Vagina (tissue), 2 donors: ENCODE data around the gene TMPRSS2.

Source experiments
- CTCF ChIP-seq, 3 experiments: fragments of 450-650 bp in 2 of 3; fragments of 200-600 bp in 1 of 3; sonication (generic) in 1 of 3; IDR thresholded peaks; one replicate each; pipeline ENCODE4 v1.5.1; 2017 to 2019; ENCODE audit warnings: antibody characterized with exemption in 3 of 3, mild to moderate bottlenecking in 2 of 3, moderate library complexity in 2 of 3
- POLR2A ChIP-seq, 2 donors: fragments of 450-650 bp; IDR thresholded peaks; one replicate each; pipeline ENCODE4 v1.6.1; 2017; ENCODE audit warnings: antibody characterized with exemption in 2 of 2, mild to moderate bottlenecking in 2 of 2, moderate library complexity in 2 of 2
- POLR2AphosphoS5 ChIP-seq, 2 donors: sonication (generic); formaldehyde crosslinking; IDR thresholded peaks; one replicate each; pipeline ENCODE4 v1.9.0; 2017; ENCODE audit warnings: antibody characterized with exemption in 2 of 2, mild to moderate bottlenecking in 2 of 2, low read depth in 1 of 2; ENCODE audit not compliant: insufficient read depth in 1 of 2

DNA sequence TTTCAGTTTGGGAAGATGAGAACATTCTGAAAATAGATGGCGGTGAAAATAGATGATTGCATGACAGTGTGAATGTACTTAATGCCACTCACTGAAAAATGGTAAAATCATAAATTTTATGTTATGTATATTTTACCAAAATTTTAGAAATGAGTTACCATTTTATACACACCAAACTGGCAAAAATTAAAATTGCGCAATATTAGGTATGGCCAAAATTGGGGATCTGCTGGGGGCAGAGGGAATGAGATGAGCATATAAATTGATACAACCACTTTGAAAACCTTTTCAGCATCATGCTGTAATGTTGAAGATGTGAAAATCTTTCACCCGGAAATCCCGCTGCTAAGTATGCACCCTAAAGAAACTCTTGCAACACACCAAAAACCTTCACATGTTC is 10.8 kb upstream of the TMPRSS2 start:
- TF ChIP-seq CTCF (IDR thresholded peaks at IDR 0.05) (no peak), POLR2A (IDR thresholded peaks at IDR 0.05) (no peak), POLR2AphosphoS5 (IDR thresholded peaks at IDR 0.05; ENCODE audit: insufficient read depth in 1 of 2, low read depth in 1 of 2) (no peak)
